NB4 (cell line): ENCODE results near the gene ZMYND15.

Source experiments
- CTCF ChIP-seq: IDR thresholded peaks from one replicate; pipeline ENCODE4 v1.5.1; 2012; ENCODE audit warnings: low read depth, low read length
- MAX ChIP-seq: IDR thresholded peaks from 2 replicates; pipeline ENCODE4 v1.6.1; 2011; ENCODE audit warnings: low read depth, low read length
- POLR2A ChIP-seq: IDR thresholded peaks from 2 replicates; pipeline ENCODE4 v1.6.1; 2011; ENCODE audit warnings: mild to moderate bottlenecking; ENCODE audit not compliant: insufficient read length; ENCODE audit errors: extremely low read depth

GRCh38 chr17:4759776-4760236, 20.2 kb downstream of the ZMYND15 start:
- no peak for TF ChIP-seq CTCF
- no peak for TF ChIP-seq POLR2A
- TF ChIP-seq MAX: no peak
